ENCODE data around the gene MFN2. TPM values are rescaled to one million over a fixed set of nuclear protein-coding genes. Genes with fewer than 3 reads are reported as not detected.

Gene MFN2
- total and polyA plus RNA-seq, 8 donors: 45.4 to 82.0 (median 52.0) TPM

- H3K4me3 ChIP-seq: no peak overlapping the region
- DNase-seq (peak in 1 of 4 donors; percentile 29), ATAC-seq (no peak)
- peaks cover 7 to 9% of the 10 kb centered on the region in 2 donors for H3K4me1 ChIP-seq
- intact Hi-C loops (cut with DNase I): no loop called here
- H3K9me3 ChIP-seq: no peaks in the 10 kb centered on the region
- H3K27me3 ChIP-seq: peaks cover 21 to 47% of the 10 kb centered on the region in 2 donors
- no peak overlapping the region for H3K27ac ChIP-seq
- H3K36me3 ChIP-seq: no peaks in the 10 kb centered on the region
- no peak for TF ChIP-seq CTCF (IDR thresholded peaks at IDR 0.05)
Measured at GRCh38 chr1:12059722-12060464, 79.6 kb downstream of the MFN2 start.

GRCh38 chr1:12060500-12060899 lies 80.3 kb downstream of the MFN2 start:
- Histone ChIP-seq H3K4me1 (peaks cover 7 to 9% of the 10 kb centered on the region in 2 donors), H3K4me3 (no peak overlapping the region), H3K36me3 (no peaks in the 10 kb centered on the region), H3K27me3 (peaks cover 21 to 53% of the 10 kb centered on the region in 2 donors), H3K27ac (no peak overlapping the region), H3K9me3 (no peaks in the 10 kb centered on the region)
- DNase-seq (no peak), ATAC-seq (no peak)
- no peak for TF ChIP-seq CTCF (IDR thresholded peaks at IDR 0.05)
- intact Hi-C loops (cut with DNase I): no loop called here

Small RNA genes within 50 kb of the gene (microRNA-seq; reads per million reads assigned to microRNA genes)
- 0.96 to 1.0 reads per million in 2 donors for gene MIR6729

Other genes starting within 250 kb of the MFN2 start
- 10 to 100 TPM; 49.0 to 95.8 TPM for gene AGTRAP, start 244.3 kb upstream of the MFN2 start, total RNA-seq
- gene AGTRAP, start 244.3 kb upstream of the MFN2 start, polyA plus RNA-seq (ENCODE audit: insufficient read length in 6 of 6): 10 to 100 TPM; 24.7 to 29.8 (median 27.5) TPM
- 10 to 100 TPM in 1 of 2 donors, 1 to 10 TPM in 1; 5.7 to 14.4 TPM for gene C1orf167, start 218.3 kb upstream of the MFN2 start, total RNA-seq
- under 1 TPM in 3 of 6 donors, not detected in 3; 0.24 to 0.64 (median 0.54) TPM for gene C1orf167, start 218.3 kb upstream of the MFN2 start, polyA plus RNA-seq (ENCODE audit: insufficient read length in 6 of 6)
- 10 to 100 TPM; 34.2 to 44.5 TPM for gene MTHFR, start 174.5 kb upstream of the MFN2 start, total RNA-seq
- 10 to 100 TPM; 16.5 to 29.3 (median 22.3) TPM for gene MTHFR, start 174.5 kb upstream of the MFN2 start, polyA plus RNA-seq (ENCODE audit: insufficient read length in 6 of 6)
- gene CLCN6, start 174.3 kb upstream of the MFN2 start, total RNA-seq: 10 to 100 TPM; 17.7 to 43.4 TPM
- 10 to 100 TPM; 17.2 to 23.9 (median 20.7) TPM for gene CLCN6, start 174.3 kb upstream of the MFN2 start, polyA plus RNA-seq (ENCODE audit: insufficient read length in 6 of 6)
- gene NPPA, start 132.7 kb upstream of the MFN2 start, total RNA-seq: 1 to 10 TPM; 1.6 to 2.7 TPM
- 1 to 10 TPM in 3 of 6 donors, under 1 TPM in 3; 0.51 to 1.8 (median 0.92) TPM for gene NPPA, start 132.7 kb upstream of the MFN2 start, polyA plus RNA-seq (ENCODE audit: insufficient read length in 6 of 6)
- not detected for gene NPPB, start 121.5 kb upstream of the MFN2 start, total RNA-seq
- not detected for gene NPPB, start 121.5 kb upstream of the MFN2 start, polyA plus RNA-seq (ENCODE audit: insufficient read length in 6 of 6)
- gene KIAA2013, start 54.0 kb upstream of the MFN2 start, total RNA-seq: 10 to 100 TPM; 42.9 to 43.3 TPM
- 10 to 100 TPM; 26.2 to 33.3 (median 31.1) TPM for gene KIAA2013, start 54.0 kb upstream of the MFN2 start, polyA plus RNA-seq (ENCODE audit: insufficient read length in 6 of 6)
- gene PLOD1, start 45.7 kb upstream of the MFN2 start, total RNA-seq: 100 to 1,000 TPM; 114 to 159 TPM
- 100 to 1,000 TPM; 122 to 153 (median 131) TPM for gene PLOD1, start 45.7 kb upstream of the MFN2 start, polyA plus RNA-seq (ENCODE audit: insufficient read length in 6 of 6)
- gene MIIP, start 39.1 kb downstream of the MFN2 start, total RNA-seq: 10 to 100 TPM; 26.8 to 42.3 TPM
- gene MIIP, start 39.1 kb downstream of the MFN2 start, polyA plus RNA-seq (ENCODE audit: insufficient read length in 6 of 6): 10 to 100 TPM; 15.4 to 30.8 (median 20.4) TPM
- 1 to 10 TPM in 1 of 2 donors, under 1 TPM in 1; 0.99 to 2.8 TPM for gene TNFRSF8, start 82.9 kb downstream of the MFN2 start, total RNA-seq
- under 1 TPM; 0.11 to 0.34 (median 0.18) TPM for gene TNFRSF8, start 82.9 kb downstream of the MFN2 start, polyA plus RNA-seq (ENCODE audit: insufficient read length in 6 of 6)
- 100 to 1,000 TPM in 1 of 2 donors, 10 to 100 TPM in 1; 33.0 to 109 TPM for gene TNFRSF1B, start 186.5 kb downstream of the MFN2 start, total RNA-seq
- gene TNFRSF1B, start 186.5 kb downstream of the MFN2 start, polyA plus RNA-seq (ENCODE audit: insufficient read length in 6 of 6): 10 to 100 TPM; 15.0 to 23.7 (median 17.1) TPM
- gene VPS13D, start 249.6 kb downstream of the MFN2 start, total RNA-seq: 10 to 100 TPM; 58.4 to 62.3 TPM
- gene VPS13D, start 249.6 kb downstream of the MFN2 start, polyA plus RNA-seq (ENCODE audit: insufficient read length in 6 of 6): 10 to 100 TPM; 26.6 to 31.0 (median 29.0) TPM